HL-60 (cell line): ENCODE results near the gene SETBP1.

Experiments
- TF ChIP-seq, protein P1 (sequence below): IDR thresholded peaks from one replicate; pipeline ENCODE4 v1.5.1; 2011; ENCODE audit warnings: low read length, control low read depth, inconsistent platforms; ENCODE audit not compliant: insufficient read depth
- TF ChIP-seq, protein P2 (sequence below): IDR thresholded peaks from 2 replicates; pipeline ENCODE4 v1.6.1; 2012; ENCODE audit warnings: low read depth; ENCODE audit not compliant: insufficient replicate concordance

DNA sequence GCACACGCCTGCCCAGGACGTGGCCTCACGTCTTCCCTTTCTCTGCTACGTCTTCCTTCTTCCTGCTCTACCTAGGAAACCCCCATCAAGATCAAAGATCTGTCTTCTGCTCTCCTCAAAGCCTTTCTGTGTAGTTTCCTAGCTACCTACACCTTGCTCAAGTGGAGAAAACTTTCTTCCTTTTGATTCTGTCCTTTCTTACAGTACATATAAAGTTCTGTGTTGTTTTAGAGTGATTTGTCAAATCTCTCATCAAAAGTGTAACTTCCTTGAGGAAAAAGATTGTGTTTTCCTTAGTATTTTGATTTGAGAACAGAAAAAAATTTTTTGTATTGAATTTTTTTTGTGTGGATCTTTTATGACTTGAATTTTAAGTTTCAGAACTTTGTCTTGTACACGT is 17.8 kb downstream of the SETBP1 start:
- TF ChIP-seq, protein P1, sequence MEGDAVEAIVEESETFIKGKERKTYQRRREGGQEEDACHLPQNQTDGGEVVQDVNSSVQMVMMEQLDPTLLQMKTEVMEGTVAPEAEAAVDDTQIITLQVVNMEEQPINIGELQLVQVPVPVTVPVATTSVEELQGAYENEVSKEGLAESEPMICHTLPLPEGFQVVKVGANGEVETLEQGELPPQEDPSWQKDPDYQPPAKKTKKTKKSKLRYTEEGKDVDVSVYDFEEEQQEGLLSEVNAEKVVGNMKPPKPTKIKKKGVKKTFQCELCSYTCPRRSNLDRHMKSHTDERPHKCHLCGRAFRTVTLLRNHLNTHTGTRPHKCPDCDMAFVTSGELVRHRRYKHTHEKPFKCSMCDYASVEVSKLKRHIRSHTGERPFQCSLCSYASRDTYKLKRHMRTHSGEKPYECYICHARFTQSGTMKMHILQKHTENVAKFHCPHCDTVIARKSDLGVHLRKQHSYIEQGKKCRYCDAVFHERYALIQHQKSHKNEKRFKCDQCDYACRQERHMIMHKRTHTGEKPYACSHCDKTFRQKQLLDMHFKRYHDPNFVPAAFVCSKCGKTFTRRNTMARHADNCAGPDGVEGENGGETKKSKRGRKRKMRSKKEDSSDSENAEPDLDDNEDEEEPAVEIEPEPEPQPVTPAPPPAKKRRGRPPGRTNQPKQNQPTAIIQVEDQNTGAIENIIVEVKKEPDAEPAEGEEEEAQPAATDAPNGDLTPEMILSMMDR: no peak
- TF ChIP-seq, protein P2, sequence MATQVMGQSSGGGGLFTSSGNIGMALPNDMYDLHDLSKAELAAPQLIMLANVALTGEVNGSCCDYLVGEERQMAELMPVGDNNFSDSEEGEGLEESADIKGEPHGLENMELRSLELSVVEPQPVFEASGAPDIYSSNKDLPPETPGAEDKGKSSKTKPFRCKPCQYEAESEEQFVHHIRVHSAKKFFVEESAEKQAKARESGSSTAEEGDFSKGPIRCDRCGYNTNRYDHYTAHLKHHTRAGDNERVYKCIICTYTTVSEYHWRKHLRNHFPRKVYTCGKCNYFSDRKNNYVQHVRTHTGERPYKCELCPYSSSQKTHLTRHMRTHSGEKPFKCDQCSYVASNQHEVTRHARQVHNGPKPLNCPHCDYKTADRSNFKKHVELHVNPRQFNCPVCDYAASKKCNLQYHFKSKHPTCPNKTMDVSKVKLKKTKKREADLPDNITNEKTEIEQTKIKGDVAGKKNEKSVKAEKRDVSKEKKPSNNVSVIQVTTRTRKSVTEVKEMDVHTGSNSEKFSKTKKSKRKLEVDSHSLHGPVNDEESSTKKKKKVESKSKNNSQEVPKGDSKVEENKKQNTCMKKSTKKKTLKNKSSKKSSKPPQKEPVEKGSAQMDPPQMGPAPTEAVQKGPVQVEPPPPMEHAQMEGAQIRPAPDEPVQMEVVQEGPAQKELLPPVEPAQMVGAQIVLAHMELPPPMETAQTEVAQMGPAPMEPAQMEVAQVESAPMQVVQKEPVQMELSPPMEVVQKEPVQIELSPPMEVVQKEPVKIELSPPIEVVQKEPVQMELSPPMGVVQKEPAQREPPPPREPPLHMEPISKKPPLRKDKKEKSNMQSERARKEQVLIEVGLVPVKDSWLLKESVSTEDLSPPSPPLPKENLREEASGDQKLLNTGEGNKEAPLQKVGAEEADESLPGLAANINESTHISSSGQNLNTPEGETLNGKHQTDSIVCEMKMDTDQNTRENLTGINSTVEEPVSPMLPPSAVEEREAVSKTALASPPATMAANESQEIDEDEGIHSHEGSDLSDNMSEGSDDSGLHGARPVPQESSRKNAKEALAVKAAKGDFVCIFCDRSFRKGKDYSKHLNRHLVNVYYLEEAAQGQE: no peak
